ENCODE measurements around the gene TMPRSS2.

DNA sequence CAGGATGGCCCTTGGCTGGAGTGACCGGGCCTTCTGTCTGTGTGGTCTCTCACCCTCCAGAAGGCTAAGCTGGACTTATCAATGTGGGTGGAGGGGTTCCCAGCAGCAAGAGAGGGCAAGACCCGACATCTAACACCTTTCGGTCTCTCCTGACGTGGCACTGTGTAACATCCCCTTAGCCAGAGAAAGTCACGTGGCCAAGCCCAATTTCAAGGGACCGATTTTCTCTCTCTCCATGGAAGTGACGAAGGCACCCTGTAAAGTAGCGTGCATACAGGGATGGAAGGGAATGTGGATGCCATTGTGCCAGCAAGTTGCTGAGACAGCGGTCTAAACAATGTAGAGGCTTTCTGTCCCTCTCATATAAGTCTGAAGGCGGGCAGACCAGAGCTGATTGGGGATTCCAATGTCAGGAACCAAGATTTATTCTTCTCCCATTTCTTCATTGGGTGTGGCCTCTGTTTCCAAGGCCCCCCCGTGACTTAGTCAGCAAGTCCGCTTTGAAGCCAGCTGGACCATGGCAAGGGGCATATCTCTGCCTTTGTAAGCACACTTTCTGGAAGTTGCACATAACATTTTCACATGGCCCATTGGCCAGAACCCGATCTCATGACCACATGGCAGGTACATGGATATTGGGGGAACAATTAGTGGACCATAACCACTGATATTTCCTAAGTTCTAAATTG, 69.4 kb downstream of the TMPRSS2 start:
- TF ChIP-seq, protein P1, sequence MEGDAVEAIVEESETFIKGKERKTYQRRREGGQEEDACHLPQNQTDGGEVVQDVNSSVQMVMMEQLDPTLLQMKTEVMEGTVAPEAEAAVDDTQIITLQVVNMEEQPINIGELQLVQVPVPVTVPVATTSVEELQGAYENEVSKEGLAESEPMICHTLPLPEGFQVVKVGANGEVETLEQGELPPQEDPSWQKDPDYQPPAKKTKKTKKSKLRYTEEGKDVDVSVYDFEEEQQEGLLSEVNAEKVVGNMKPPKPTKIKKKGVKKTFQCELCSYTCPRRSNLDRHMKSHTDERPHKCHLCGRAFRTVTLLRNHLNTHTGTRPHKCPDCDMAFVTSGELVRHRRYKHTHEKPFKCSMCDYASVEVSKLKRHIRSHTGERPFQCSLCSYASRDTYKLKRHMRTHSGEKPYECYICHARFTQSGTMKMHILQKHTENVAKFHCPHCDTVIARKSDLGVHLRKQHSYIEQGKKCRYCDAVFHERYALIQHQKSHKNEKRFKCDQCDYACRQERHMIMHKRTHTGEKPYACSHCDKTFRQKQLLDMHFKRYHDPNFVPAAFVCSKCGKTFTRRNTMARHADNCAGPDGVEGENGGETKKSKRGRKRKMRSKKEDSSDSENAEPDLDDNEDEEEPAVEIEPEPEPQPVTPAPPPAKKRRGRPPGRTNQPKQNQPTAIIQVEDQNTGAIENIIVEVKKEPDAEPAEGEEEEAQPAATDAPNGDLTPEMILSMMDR (IDR thresholded peaks at IDR 0.05; ENCODE audit: low read length), result no peak
- TF ChIP-seq EZH2 (optimal IDR thresholded peaks at IDR 0.05; ENCODE audit: low read depth, low read length), result no peak
- TF ChIP-seq EZH2phosphoT487 (IDR thresholded peaks at IDR 0.05; ENCODE audit: low read length), result no peak

Data from MM.1S (cell line).